Thyroid gland (tissue), 4 donors: ENCODE data around the gene FREY1. TPM values are rescaled to one million over a fixed set of nuclear protein-coding genes. Genes with fewer than 3 reads are reported as not detected.

Experiments used
- DNase-seq, 2 donors: peaks; one replicate each; pipeline ENCODE4 v3.0.0-alpha.2; 2019
- H3K27ac ChIP-seq, 3 donors: fragments of 200-600 bp; sonication (generic); 1 replicate in 2 of 3; 2 replicates in 1 of 3; pipeline ENCODE4 v1.5.1; 2016 to 2019; ENCODE audit warnings: mild to moderate bottlenecking in 1 of 3, moderate library complexity in 1 of 3
- H3K27me3 ChIP-seq: fragments of 200-600 bp; sonication (generic); one replicate; pipeline ENCODE4 v1.5.1; 2019
- H3K36me3 ChIP-seq, 2 donors: fragments of 200-600 bp; sonication (generic); one replicate each; pipeline ENCODE4 v1.5.1; 2016 to 2019
- H3K4me1 ChIP-seq, 2 donors: fragments of 200-600 bp; sonication (generic); one replicate each; pipeline ENCODE4 v1.5.1; 2017 to 2019
- H3K4me3 ChIP-seq, 3 donors: fragments of 200-600 bp; sonication (generic); replicated peaks in 1 of 3; 1 replicate in 2 of 3; 2 replicates in 1 of 3; pipeline ENCODE4 v1.5.1; 2016; ENCODE audit warnings: mild to moderate bottlenecking in 1 of 3
- H3K9me3 ChIP-seq: fragments of 200-600 bp; sonication (generic); one replicate; pipeline ENCODE4 v1.5.1; 2017
- POLR2A ChIP-seq, 2 donors: fragments of 450-650 bp; IDR thresholded peaks; one replicate each; pipeline ENCODE4 v1.6.1; 2017; ENCODE audit warnings: antibody characterized with exemption in 2 of 2, mild to moderate bottlenecking in 2 of 2, moderate library complexity in 1 of 2
- WGBS, 2 donors: methylation state at CpG; one replicate each; pipeline ENCODE4 v1.1.5; 2017; 5-methylcytosine and 5-hydroxymethylcytosine counted together
- intact Hi-C: fragments of 100-400 bp; cut with DNase I; formaldehyde crosslinking; loops from one replicate; pipeline ENCODE4 v1.15.1; 2023
- total RNA-seq, 4 donors: library from RNA; depleted of rRNA; stranded (reverse); fragments of >200 nt; gene quantifications; one replicate each; pipeline ENCODE4 v1.2.3, GENCODE V29; 2016
- TF ChIP-seq, protein P1 (sequence below), 6 experiments: fragments of 200-600 bp in 3 of 6; fragments of 450-650 bp in 3 of 6; sonication (generic) in 3 of 6; IDR thresholded peaks; one replicate each; pipeline ENCODE4 v1.5.1; 2016 to 2019; ENCODE audit warnings: antibody characterized with exemption in 6 of 6, mild to moderate bottlenecking in 2 of 6, inconsistent platforms in 1 of 6, moderate library complexity in 1 of 6

FREY1 gene
- total RNA-seq, 4 donors from 2014 or later: 1.8 to 2.6 TPM; not detected in 2

DNA sequence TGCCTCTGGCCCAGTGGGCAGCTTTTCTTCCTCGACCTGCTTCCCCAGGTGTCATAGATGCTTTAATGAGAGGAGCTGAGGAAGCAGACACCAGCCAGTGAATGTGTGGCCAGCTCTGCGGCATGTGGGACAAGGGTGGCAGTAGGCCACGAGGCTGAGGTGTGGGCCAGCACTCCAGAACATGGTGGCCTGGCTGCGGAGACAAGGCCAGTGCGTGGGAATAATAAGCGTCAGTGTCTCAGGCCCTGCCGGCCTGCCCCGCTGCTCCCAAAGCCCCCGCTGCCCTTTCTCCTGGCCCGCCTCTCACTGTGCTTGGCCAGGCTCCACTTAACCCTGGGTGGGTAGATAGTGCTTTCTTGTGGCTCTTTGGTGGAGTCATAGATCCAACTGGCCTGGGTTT, 19.5 kb downstream of the FREY1 start:
- 90 to 91% methylated on average over 9 to 10 of the region's 10 CpGs for WGBS, 2 donors
- no peaks in the 10 kb centered on the region for H3K27me3 ChIP-seq
- peaks cover 4 to 5% of the 10 kb centered on the region in 2 donors for H3K4me1 ChIP-seq
- no peak overlapping the region for H3K4me3 ChIP-seq
- H3K36me3 ChIP-seq: no peaks in the 10 kb centered on the region
- H3K9me3 ChIP-seq: no peaks in the 10 kb centered on the region
- intact Hi-C loops: no loop called here
- no peak for DNase-seq
- TF ChIP-seq, protein P1, sequence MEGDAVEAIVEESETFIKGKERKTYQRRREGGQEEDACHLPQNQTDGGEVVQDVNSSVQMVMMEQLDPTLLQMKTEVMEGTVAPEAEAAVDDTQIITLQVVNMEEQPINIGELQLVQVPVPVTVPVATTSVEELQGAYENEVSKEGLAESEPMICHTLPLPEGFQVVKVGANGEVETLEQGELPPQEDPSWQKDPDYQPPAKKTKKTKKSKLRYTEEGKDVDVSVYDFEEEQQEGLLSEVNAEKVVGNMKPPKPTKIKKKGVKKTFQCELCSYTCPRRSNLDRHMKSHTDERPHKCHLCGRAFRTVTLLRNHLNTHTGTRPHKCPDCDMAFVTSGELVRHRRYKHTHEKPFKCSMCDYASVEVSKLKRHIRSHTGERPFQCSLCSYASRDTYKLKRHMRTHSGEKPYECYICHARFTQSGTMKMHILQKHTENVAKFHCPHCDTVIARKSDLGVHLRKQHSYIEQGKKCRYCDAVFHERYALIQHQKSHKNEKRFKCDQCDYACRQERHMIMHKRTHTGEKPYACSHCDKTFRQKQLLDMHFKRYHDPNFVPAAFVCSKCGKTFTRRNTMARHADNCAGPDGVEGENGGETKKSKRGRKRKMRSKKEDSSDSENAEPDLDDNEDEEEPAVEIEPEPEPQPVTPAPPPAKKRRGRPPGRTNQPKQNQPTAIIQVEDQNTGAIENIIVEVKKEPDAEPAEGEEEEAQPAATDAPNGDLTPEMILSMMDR (IDR thresholded peaks at IDR 0.05): no peak
- TF ChIP-seq POLR2A (IDR thresholded peaks at IDR 0.05): no peak
- H3K27ac ChIP-seq: no peak overlapping the region

DNA sequence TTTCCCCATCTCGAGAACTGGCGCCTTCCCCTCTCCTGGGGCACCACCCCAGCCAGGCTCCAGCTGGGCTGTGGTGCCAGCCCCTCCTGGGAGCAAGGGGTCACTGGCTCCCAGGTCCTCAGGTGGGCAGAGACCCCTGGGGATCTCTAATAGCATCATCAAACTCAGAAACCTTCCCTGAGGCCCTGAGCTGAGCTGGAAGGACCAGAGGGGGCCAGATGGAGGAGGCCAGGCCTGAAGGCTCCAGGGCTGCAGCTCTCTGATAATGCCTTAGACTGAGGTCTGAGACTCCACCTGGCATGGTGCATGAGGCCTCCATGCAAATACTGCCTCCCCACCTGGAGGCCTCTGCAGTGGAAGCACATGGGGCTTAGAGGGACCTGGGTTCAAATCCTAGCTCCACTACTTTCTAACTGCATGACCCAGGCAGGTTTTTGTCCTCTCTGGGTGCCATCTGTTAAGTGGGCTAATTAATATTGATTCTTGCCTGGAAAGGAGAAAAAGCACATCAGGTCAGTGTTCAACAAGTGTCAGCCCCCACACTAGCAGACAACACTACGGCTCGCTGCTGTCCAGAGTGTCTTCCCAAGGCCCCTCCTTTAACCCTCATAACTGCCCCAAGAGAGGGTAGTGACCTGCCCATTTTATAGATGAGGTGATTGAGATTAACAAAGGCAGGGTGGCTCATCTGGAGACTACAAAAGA, 20.1 kb downstream of the FREY1 start:
- WGBS, 2 donors: 93 to 94% methylated on average over 4 of the region's 4 CpGs
- TF ChIP-seq, protein P1 (IDR thresholded peaks at IDR 0.05): no peak
- no peak for TF ChIP-seq POLR2A (IDR thresholded peaks at IDR 0.05)
- Histone ChIP-seq H3K9me3 (no peaks in the 10 kb centered on the region), H3K27me3 (no peaks in the 10 kb centered on the region), H3K27ac (no peak overlapping the region), H3K4me3 (no peak overlapping the region), H3K4me1 (peaks cover 4 to 5% of the 10 kb centered on the region in 2 donors), H3K36me3 (peaks cover 4 to 5% of the 10 kb centered on the region in 2 donors)
- DNase-seq: no peak
- intact Hi-C loops: no loop called here

- no peak for TF ChIP-seq POLR2A (IDR thresholded peaks at IDR 0.05)
- TF ChIP-seq, protein P1 (IDR thresholded peaks at IDR 0.05): no peak
- H3K27ac ChIP-seq: no peak overlapping the region
- H3K27me3 ChIP-seq: no peaks in the 10 kb centered on the region
- H3K36me3 ChIP-seq: peaks cover 12 to 14% of the 10 kb centered on the region in 2 donors
- intact Hi-C loops: no loop called here
- H3K4me1 ChIP-seq: peaks cover 4 to 5% of the 10 kb centered on the region in 2 donors
- peak overlapping the region; percentile 9 to 31 (median 13) for H3K4me3 ChIP-seq
- 44 to 58% methylated on average over 4 to 9 of the region's 43 CpGs for WGBS, 2 donors
- DNase-seq: no peak
- H3K9me3 ChIP-seq: no peaks in the 10 kb centered on the region
Observed at GRCh38 chr11:45885921-45886721, 20.9 kb downstream of the FREY1 start.

DNA sequence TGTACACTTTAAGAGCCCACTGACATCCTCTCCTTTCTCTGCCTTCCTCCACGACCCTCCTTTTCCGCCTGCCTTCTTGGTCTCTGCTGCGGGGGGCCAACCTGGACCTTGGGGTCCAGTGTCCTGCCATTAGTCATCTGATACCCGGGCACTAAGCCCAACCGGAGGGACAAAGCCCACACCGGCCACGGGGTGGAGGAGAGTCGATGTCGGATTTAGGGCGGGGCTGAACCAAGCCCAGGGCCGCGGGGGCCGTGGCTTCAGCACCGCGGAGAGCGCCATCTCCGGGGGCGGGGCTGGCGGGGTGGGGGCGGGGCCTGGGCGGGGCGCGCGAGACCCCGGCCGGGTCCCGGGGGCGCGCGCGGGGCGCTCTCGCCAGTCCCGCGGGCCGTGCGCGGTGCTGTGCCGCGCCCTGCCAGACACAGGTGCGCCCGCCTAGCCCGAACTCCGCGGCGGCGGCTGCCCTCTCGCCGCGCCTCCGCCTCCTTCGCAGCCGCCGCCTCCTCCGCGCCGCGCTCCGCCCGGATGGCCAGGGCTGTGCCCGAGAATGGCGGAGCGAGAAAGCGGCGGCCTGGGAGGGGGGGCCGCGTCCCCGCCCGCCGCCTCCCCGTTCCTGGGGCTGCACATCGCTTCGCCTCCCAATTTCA, 21.7 kb downstream of the FREY1 start, which contains the start of gene MAPK8IP1:
Gene MAPK8IP1, plus strand, starts transcription at position 378 of the 647 bp plus-strand sequence. Its CDS starts 170 bp downstream, at position 548.
- intact Hi-C loops: no loop called here
- Histone ChIP-seq H3K36me3 (peaks cover 19 to 21% of the 10 kb centered on the region in 2 donors), H3K9me3 (no peaks in the 10 kb centered on the region), H3K27me3 (no peaks in the 10 kb centered on the region), H3K4me1 (peaks cover 4 to 5% of the 10 kb centered on the region in 2 donors), H3K27ac (no peak within 1 kb of the TSS), H3K4me3 (peak within 1 kb of the TSS; percentile 9 to 31 (median 13))
- 3 to 10% methylated on average over 10 to 28 of the region's 73 CpGs for WGBS, 2 donors
- no peak for TF ChIP-seq POLR2A (IDR thresholded peaks at IDR 0.05)
- TF ChIP-seq, protein P1 (IDR thresholded peaks at IDR 0.05): no peak
- DNase-seq: peak; percentile 58 to 63
